HEK293T (cell line): ENCODE measurements around the gene USP4.

Experiments
- ARNT ChIP-seq: fragments of 450-650 bp; IDR thresholded peaks from 2 replicates; pipeline ENCODE4 v1.6.1; 2017; ENCODE audit warnings: mild to moderate bottlenecking
- BHLHE40 ChIP-seq: fragments of 450-650 bp; IDR thresholded peaks from 2 replicates; pipeline ENCODE4 v1.6.1; 2016; ENCODE audit warnings: mild to moderate bottlenecking, moderate library complexity, borderline replicate concordance
- CTBP1 ChIP-seq: fragments of 450-650 bp; IDR thresholded peaks from 2 replicates; pipeline ENCODE4 v1.6.1; 2016; ENCODE audit warnings: borderline replicate concordance
- ELF4 ChIP-seq: fragments of 450-650 bp; IDR thresholded peaks from 2 replicates; pipeline ENCODE4 v1.6.1; 2017; ENCODE audit warnings: antibody characterized with exemption
- FOXA1 ChIP-seq: fragments of 450-650 bp; IDR thresholded peaks from 2 replicates; pipeline ENCODE4 v1.6.1; 2016; ENCODE audit warnings: mild to moderate bottlenecking
- FOXK2 ChIP-seq: fragments of 450-650 bp; IDR thresholded peaks from 2 replicates; pipeline ENCODE4 v1.6.1; 2016; ENCODE audit warnings: mild to moderate bottlenecking
- FOXM1 ChIP-seq: fragments of 450-650 bp; IDR thresholded peaks from 2 replicates; pipeline ENCODE4 v1.6.1; 2017; ENCODE audit warnings: mild to moderate bottlenecking, borderline replicate concordance
- L3MBTL2 ChIP-seq: fragments of 450-650 bp; conservative IDR thresholded peaks from 2 replicates; pipeline ENCODE4 v1.6.1; 2016; ENCODE audit warnings: mild to moderate bottlenecking
- LEF1 ChIP-seq: fragments of 450-650 bp; IDR thresholded peaks from 2 replicates; pipeline ENCODE4 v1.6.1; 2017; ENCODE audit warnings: mild to moderate bottlenecking, borderline replicate concordance
- PKNOX1 ChIP-seq: fragments of 450-650 bp; IDR thresholded peaks from 2 replicates; pipeline ENCODE4 v1.6.1; 2016
- SP1 ChIP-seq: fragments of 450-650 bp; IDR thresholded peaks from 2 replicates; pipeline ENCODE4 v1.6.1; 2017
- SUZ12 ChIP-seq: fragments of 450-650 bp; IDR thresholded peaks from 2 replicates; pipeline ENCODE4 v1.6.1; 2016; ENCODE audit warnings: mild to moderate bottlenecking
- TARDBP ChIP-seq: fragments of 450-650 bp; IDR thresholded peaks from 2 replicates; pipeline ENCODE4 v1.6.1; 2016
- ZNF384 ChIP-seq: fragments of 450-650 bp; IDR thresholded peaks from 2 replicates; pipeline ENCODE4 v1.6.1; 2016

DNA sequence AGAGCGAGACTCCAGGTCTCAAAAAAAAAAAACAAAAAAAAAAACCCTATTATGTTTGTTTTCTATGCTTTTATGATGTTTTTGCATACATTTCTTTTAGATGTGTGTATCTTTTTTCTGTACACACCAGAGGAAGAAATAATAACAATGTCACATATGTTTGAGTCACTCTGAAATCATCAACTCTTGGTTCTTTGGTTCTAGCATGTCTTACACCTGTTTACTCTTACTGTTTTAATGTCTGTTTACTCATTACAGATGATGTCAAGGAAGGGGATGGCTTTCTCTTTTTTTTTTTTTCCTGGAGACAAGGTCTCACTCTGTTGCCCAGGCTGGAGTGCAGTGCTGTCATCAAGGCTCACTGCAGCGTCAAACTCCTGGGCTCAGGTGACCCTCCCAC, 47.9 kb upstream of the USP4 start:
- no peak for TF ChIP-seq FOXK2
- TF ChIP-seq SP1 = no peak
- no peak for TF ChIP-seq LEF1
- TF ChIP-seq SUZ12 = no peak
- no peak for TF ChIP-seq BHLHE40
- TF ChIP-seq FOXM1 = no peak
- TF ChIP-seq PKNOX1 = no peak
- TF ChIP-seq ARNT = no peak
- no peak for TF ChIP-seq CTBP1
- TF ChIP-seq L3MBTL2 = no peak
- TF ChIP-seq TARDBP = no peak
- no peak for TF ChIP-seq FOXA1
- TF ChIP-seq ELF4 = no peak
- peak; percentile 18; the same call in 1 of the 2 replicates for TF ChIP-seq ZNF384
